ENCODE results near the gene IFIT2. TPM values are rescaled to one million over a fixed set of nuclear protein-coding genes. Genes with fewer than 3 reads are reported as not detected.

Gene IFIT2
- total RNA-seq, 2 experiments from 2014 or later: 36.9 to 38.9 TPM

DNA sequence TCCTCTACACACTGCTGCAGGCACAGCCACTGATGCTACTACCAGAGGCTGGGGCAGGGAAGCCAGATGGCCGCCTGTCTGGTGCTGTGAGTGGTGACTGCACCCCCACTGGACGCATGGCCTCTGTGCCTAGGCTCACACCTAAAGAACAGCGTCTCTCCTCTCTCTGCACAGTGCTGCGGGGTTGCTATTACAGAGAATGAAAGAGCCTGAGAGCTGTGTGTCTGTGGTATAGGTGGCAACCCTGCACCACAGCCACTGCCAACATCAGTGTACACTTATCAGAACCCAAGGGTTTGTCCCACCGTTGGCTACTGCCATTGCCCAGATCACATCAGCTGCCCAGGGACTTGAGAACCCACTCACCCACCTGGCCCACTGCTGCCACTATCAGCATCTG is 4.1 kb upstream of the IFIT2 start:
- intact Hi-C loops (cut with DNase I, micrococcal nuclease): loop anchor here in 1 of 2 experiments (10.0 kb wide), 1 partner anchor 267 kb away; no protein-coding TSS in a partner anchor
- H3K27ac Mint-ChIP-seq: no peak overlapping the region
- H3K4me1 ChIP-seq (ENCODE audit: insufficient read depth, low read length): peaks cover 2% of the 10 kb centered on the region
- no peaks in the 10 kb centered on the region for H3K36me3 ChIP-seq (ENCODE audit: insufficient read depth, low read length)
- POLR2A ChIA-PET: no interaction called here
- H3K4me3 ChIP-seq (ENCODE audit: low read length): no peak overlapping the region
- H3K9me3 ChIP-seq (ENCODE audit: control insufficient read depth in 1 of 2, insufficient read depth in 1 of 2, low read length in 2 of 2): peaks cover 0 to 6% of the 10 kb centered on the region in 2 experiments
- TF ChIP-seq, protein P1, sequence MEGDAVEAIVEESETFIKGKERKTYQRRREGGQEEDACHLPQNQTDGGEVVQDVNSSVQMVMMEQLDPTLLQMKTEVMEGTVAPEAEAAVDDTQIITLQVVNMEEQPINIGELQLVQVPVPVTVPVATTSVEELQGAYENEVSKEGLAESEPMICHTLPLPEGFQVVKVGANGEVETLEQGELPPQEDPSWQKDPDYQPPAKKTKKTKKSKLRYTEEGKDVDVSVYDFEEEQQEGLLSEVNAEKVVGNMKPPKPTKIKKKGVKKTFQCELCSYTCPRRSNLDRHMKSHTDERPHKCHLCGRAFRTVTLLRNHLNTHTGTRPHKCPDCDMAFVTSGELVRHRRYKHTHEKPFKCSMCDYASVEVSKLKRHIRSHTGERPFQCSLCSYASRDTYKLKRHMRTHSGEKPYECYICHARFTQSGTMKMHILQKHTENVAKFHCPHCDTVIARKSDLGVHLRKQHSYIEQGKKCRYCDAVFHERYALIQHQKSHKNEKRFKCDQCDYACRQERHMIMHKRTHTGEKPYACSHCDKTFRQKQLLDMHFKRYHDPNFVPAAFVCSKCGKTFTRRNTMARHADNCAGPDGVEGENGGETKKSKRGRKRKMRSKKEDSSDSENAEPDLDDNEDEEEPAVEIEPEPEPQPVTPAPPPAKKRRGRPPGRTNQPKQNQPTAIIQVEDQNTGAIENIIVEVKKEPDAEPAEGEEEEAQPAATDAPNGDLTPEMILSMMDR (IDR thresholded peaks at IDR 0.05): no peak
- no peak overlapping the region for H3K4me3 Mint-ChIP-seq
- no peaks in the 10 kb centered on the region for H3K27me3 Mint-ChIP-seq
- peaks cover 45% of the 10 kb centered on the region for H3K4me1 Mint-ChIP-seq (ENCODE audit: low read depth)
- no peak for DNase-seq
- no peak overlapping the region for H3K27ac ChIP-seq (ENCODE audit: low read depth in 1 of 2, low read length in 2 of 2)
- H3K9me3 Mint-ChIP-seq: peaks cover 6% of the 10 kb centered on the region
- no peak for ATAC-seq (ENCODE audit: poor library complexity)
- no peaks in the 10 kb centered on the region for H3K27me3 ChIP-seq (ENCODE audit: control insufficient read depth in 1 of 2, insufficient read depth in 2 of 2, low read length in 2 of 2)
- CTCF ChIA-PET: no interaction called here
- peaks cover 13% of the 10 kb centered on the region for H3K36me3 Mint-ChIP-seq (ENCODE audit: low read depth)

DNA sequence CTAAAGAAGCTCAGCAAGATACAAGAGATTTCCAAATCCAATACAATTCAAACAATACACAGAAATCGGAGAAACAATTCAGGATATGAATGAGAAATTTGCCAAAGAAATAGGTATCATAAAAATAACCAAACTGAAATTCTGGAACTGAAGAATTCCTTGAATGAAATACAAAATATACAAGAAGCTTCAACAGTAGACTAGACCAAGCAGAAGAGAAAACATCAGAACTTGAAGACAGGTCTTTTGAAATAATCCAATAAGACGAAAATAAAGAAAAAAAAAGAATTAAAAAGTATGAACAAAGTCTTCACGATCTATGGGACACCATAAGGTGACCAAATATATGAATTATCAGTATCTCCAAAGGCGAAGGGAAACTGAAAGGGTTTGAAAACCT is 2.8 kb upstream of the IFIT2 start:
- ATAC-seq (ENCODE audit: poor library complexity): no peak
- Histone ChIP-seq H3K9me3 (ENCODE audit: control insufficient read depth in 1 of 2, insufficient read depth in 1 of 2, low read length in 2 of 2) (peaks cover 0 to 6% of the 10 kb centered on the region in 2 experiments), H3K27me3 (ENCODE audit: control insufficient read depth in 1 of 2, insufficient read depth in 2 of 2, low read length in 2 of 2) (no peaks in the 10 kb centered on the region), H3K36me3 (ENCODE audit: insufficient read depth, low read length) (no peaks in the 10 kb centered on the region), H3K4me3 (ENCODE audit: low read length) (no peak overlapping the region), H3K27ac (ENCODE audit: low read depth in 1 of 2, low read length in 2 of 2) (no peak overlapping the region), H3K4me1 (ENCODE audit: insufficient read depth, low read length) (peaks cover 13% of the 10 kb centered on the region)
- CTCF ChIA-PET: interaction anchor here (0.8 kb wide), 1 partner anchor 70 kb away, joined by 3 read pairs; no protein-coding TSS in a partner anchor
- Mint-ChIP-seq H3K27me3 (no peaks in the 10 kb centered on the region), H3K9me3 (peaks cover 6% of the 10 kb centered on the region), H3K36me3 (ENCODE audit: low read depth) (peaks cover 24% of the 10 kb centered on the region), H3K4me1 (ENCODE audit: low read depth) (peaks cover 51% of the 10 kb centered on the region), H3K27ac (peak overlapping the region; percentile 99), H3K4me3 (no peak overlapping the region)
- POLR2A ChIA-PET: interaction anchor here (1.6 kb wide), 1 partner anchor 115 kb away, joined by 5 read pairs; the partner anchor contains the start of gene IFIT5
- no peak for DNase-seq
- TF ChIP-seq, protein P1 (IDR thresholded peaks at IDR 0.05): no peak
- intact Hi-C loops (cut with DNase I, micrococcal nuclease): loop anchor here in 1 of 2 experiments (10.0 kb wide), 1 partner anchor 266 kb away; no protein-coding TSS in a partner anchor

DNA sequence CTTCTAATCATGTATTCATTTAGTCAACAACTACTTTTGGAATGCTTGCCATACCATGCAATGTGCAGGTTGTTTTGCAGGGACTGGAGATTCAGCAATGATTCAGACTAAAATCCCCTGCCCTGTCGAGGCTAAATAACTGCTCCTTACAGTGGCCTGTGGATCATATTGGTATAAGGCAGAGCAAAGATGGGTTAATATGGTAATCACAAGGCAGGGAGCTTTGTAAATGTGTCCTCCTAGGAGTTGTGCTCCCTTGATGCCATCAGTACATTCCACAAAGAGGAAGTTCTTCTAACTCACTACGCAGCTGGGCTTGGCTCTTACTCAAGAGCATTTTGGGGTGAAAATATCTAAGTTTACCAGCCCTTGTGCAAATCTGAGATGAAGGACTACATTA is 614 bp upstream of the IFIT2 start:
- peak in 4 of 14 experiments; percentile 32 to 60 (median 52) for DNase-seq
- intact Hi-C loops (cut with DNase I, micrococcal nuclease): loop anchor here (2.0 to 5.0 kb wide), 4 partner anchors 49 to 122 kb away; partner anchors contain the start of genes IFIT5 (in 1 of the 2) and LIPA (in 1 of the 2)

More for the DNA sequence above, 614 bp upstream of the IFIT2 start:
- ChIA-PET POLR2A (interaction anchor here (0.6 to 3.7 kb wide), 25 partner anchors 11 to 1439 kb away, joined by 3 to 55 read pairs (median 4); partner anchors contain the start of genes IFIT1, IFIT3, IFIT5 and KIF20B), CTCF (interaction anchor here (1.2 to 1.7 kb wide), 3 partner anchors 37 to 68 kb away, joined by 3 to 6 read pairs (median 4); no protein-coding TSS in a partner anchor)
- peaks cover 8% of the 10 kb centered on the region for H3K9me3 Mint-ChIP-seq
- TF ChIP-seq, protein P1 (IDR thresholded peaks at IDR 0.05): no peak
- H3K27me3 Mint-ChIP-seq: no peaks in the 10 kb centered on the region
- peak; percentile 53 for ATAC-seq (ENCODE audit: poor library complexity)
- H3K4me1 Mint-ChIP-seq (ENCODE audit: low read depth): peaks cover 58% of the 10 kb centered on the region
- H3K4me1 ChIP-seq (ENCODE audit: insufficient read depth, low read length): peaks cover 15% of the 10 kb centered on the region
- peak overlapping the region; percentile 99 for H3K27ac Mint-ChIP-seq
- H3K4me3 Mint-ChIP-seq: peak overlapping the region; percentile 93
- no peaks in the 10 kb centered on the region for H3K27me3 ChIP-seq (ENCODE audit: control insufficient read depth in 1 of 2, insufficient read depth in 2 of 2, low read length in 2 of 2)
- H3K36me3 ChIP-seq (ENCODE audit: insufficient read depth, low read length): peaks cover 7% of the 10 kb centered on the region
- H3K36me3 Mint-ChIP-seq (ENCODE audit: low read depth): peaks cover 46% of the 10 kb centered on the region
- peaks cover 2 to 6% of the 10 kb centered on the region in 2 experiments for H3K9me3 ChIP-seq (ENCODE audit: control insufficient read depth in 1 of 2, insufficient read depth in 1 of 2, low read length in 2 of 2)
- H3K27ac ChIP-seq (ENCODE audit: low read depth in 1 of 2, low read length in 2 of 2): peak overlapping the region; percentile 78 to 89
- H3K4me3 ChIP-seq (ENCODE audit: low read length): peak overlapping the region; percentile 68

Measured in CD4-positive, alpha-beta T cell (primary cell).